Pancreas (tissue), 10 donors: ENCODE results near the gene C1orf167. TPM values are rescaled to one million over a fixed set of nuclear protein-coding genes. Genes with fewer than 3 reads are reported as not detected.

ENCODE experiments used
- ATAC-seq, 4 donors: fragments of 200-7000 bp; cut with Tn5 transposase; one replicate each; pipeline versions ENCODE4 v1.8.0 to v1.9.1; 2020; ENCODE audit warnings: mild to moderate bottlenecking in 4 of 4, moderate library complexity in 4 of 4
- DNase-seq, 6 donors: peaks; one replicate each; pipeline ENCODE4 v3.0.0-alpha.2; 2020
- FAIRE-seq: peaks from 2 replicates; lab custom pipeline; 2012; peaks lifted over from hg19 to GRCh38; lab: Jason Lieb, UNC
- H3K27ac ChIP-seq, 4 donors: fragments of 200-600 bp; sonication (generic); 1 replicate in 3 of 4; 2 replicates in 1 of 4; pipeline versions ENCODE4 v1.5.0 to v1.8.0; 2020
- H3K27me3 ChIP-seq, 4 donors: fragments of 200-600 bp; one replicate each; pipeline ENCODE4 v1.8.0; 2021
- H3K36me3 ChIP-seq, 3 donors: fragments of 200-600 bp; sonication (generic) in 1 of 3; one replicate each; pipeline versions ENCODE4 v1.5.0 to v1.8.0; 2020 to 2021
- H3K4me1 ChIP-seq, 3 donors: fragments of 200-600 bp; one replicate each; pipeline ENCODE4 v1.8.0; 2021
- H3K4me3 ChIP-seq, 4 donors: fragments of 200-600 bp; sonication (generic) in 2 of 4; one replicate each; pipeline versions ENCODE4 v1.5.0 to v1.8.0; 2020 to 2021
- H3K9me3 ChIP-seq, 4 donors: fragments of 200-600 bp; one replicate each; pipeline ENCODE4 v1.8.0; 2021
- WGBS, 2 donors: extraction: QIAGEN DNeasy Blood & Tissue Kit; methylation state at CpG; one replicate each; pipeline ENCODE4 v1.1.7; 2013; 5-methylcytosine and 5-hydroxymethylcytosine counted together
- intact Hi-C, 3 donors: fragments of 100-400 bp; cut with DNase I; formaldehyde crosslinking; loops; one replicate each; pipeline versions ENCODE4 v1.11.1 to v1.14.2; 2022
- polyA plus RNA-seq, 2 donors: library from polyadenylated mRNA; stranded (reverse); fragments of 200-250 nt; gene quantifications; one replicate each; pipeline ENCODE4 v1.2.3, GENCODE V29; 2013
- total RNA-seq, 6 donors: library from RNA; stranded (reverse); fragmentation: NEBNext Ultra II Directional in 4 of 6; extraction: Animal tissue kit (Norgen Biotek cat#: 25700) in 4 of 6; gene quantifications; one replicate each; pipeline versions ENCODE4 v1.2.1 to v1.2.4, GENCODE V29; 2021 to 2023
- TF ChIP-seq, protein P1 (sequence below), 4 donors: fragments of 200-600 bp; sonication (generic) in 3 of 4; IDR thresholded peaks; one replicate each; pipeline versions ENCODE4 v1.5.0 to v1.8.0; 2021; ENCODE audit warnings: antibody characterized with exemption in 4 of 4
- donor health status: healthy with polysubstance abuse.
- donor health status: DM: no; HTN: no; CAD: no; lungs with moderate emphysema.
- donor health status: DM: no; HTN: no; CAD: no.
- donor health status: control.
- donor health status: control.
- donor health status: Bipolar disorder and iron deficiency.
- donor health status: DM: yes; HTN: yes; CAD: no.
- donor health status: DM: no; HTN: no; CAD: no.
- donor health status: DM: no; HTN: no; CAD: no.
- donor health status: DM: yes; HTN: yes; CAD: no.

Gene C1orf167
- total and polyA plus RNA-seq, 8 donors, result 0.37 to 1.4 (median 0.85) TPM; not detected in 5

DNA sequence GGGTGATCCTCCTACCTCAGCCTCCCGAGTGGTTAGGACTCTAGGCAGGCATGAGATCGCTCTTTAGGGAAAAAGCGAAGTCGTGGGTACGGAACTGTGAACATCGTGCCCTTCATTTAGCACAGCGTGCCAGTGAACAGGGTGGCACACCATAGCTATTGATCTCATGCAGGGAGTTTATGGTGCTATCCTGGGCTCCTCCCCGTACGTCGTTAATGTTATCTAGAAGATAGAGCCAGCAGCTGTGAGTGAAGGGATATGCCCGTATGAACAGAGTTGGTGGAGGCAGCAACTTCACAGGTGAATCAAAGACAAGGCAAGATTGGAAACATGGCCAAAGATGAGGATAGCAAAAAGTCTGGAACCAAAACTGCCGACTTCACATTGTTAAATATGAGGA lies 55.2 kb downstream of the C1orf167 start:
- H3K27ac ChIP-seq, result no peak overlapping the region
- H3K4me1 ChIP-seq, result no peaks in the 10 kb centered on the region
- H3K36me3 ChIP-seq, result peaks cover 0 to 19% (median 6%) of the 10 kb centered on the region in 3 donors
- WGBS, 2 donors, result 88 to 91% methylated on average over 12 of the region's 12 CpGs
- no peak overlapping the region for H3K4me3 ChIP-seq
- FAIRE-seq (no peak), ATAC-seq (no peak), DNase-seq (no peak)
- TF ChIP-seq, protein P1, sequence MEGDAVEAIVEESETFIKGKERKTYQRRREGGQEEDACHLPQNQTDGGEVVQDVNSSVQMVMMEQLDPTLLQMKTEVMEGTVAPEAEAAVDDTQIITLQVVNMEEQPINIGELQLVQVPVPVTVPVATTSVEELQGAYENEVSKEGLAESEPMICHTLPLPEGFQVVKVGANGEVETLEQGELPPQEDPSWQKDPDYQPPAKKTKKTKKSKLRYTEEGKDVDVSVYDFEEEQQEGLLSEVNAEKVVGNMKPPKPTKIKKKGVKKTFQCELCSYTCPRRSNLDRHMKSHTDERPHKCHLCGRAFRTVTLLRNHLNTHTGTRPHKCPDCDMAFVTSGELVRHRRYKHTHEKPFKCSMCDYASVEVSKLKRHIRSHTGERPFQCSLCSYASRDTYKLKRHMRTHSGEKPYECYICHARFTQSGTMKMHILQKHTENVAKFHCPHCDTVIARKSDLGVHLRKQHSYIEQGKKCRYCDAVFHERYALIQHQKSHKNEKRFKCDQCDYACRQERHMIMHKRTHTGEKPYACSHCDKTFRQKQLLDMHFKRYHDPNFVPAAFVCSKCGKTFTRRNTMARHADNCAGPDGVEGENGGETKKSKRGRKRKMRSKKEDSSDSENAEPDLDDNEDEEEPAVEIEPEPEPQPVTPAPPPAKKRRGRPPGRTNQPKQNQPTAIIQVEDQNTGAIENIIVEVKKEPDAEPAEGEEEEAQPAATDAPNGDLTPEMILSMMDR (IDR thresholded peaks at IDR 0.05), result no peak
- H3K27me3 ChIP-seq, result no peaks in the 10 kb centered on the region
- no peaks in the 10 kb centered on the region for H3K9me3 ChIP-seq
- intact Hi-C loops, result no loop called here

DNA sequence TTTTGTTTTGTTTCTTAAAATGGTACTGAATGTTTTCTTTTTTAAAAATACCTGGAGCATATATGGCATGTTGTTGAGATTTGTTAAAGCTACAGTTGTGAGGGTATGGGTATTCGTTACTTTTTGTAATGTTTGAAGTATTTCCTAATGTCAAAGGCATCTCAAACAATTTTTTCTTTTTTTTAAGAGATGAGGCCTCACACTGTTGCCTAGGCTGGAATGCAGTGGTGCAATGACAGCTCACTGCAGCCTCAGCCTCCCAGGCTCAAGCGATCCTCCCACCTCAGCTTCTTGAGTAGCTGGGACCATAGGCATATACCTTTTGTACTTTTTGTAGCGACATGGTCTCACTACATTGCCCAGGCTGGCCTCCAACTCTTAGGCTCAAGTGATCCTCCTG lies 60.1 kb downstream of the C1orf167 start:
- FAIRE-seq (no peak), DNase-seq (no peak), ATAC-seq (no peak)
- Histone ChIP-seq H3K4me3 (no peak overlapping the region), H3K9me3 (no peaks in the 10 kb centered on the region), H3K27ac (no peak overlapping the region), H3K36me3 (peaks cover 0 to 17% (median 0%) of the 10 kb centered on the region in 3 donors), H3K27me3 (no peaks in the 10 kb centered on the region), H3K4me1 (no peaks in the 10 kb centered on the region)
- 89 to 92% methylated on average over 3 of the region's 3 CpGs for WGBS, 2 donors
- intact Hi-C loops, result no loop called here
- TF ChIP-seq, protein P1 (IDR thresholded peaks at IDR 0.05), result no peak

DNA sequence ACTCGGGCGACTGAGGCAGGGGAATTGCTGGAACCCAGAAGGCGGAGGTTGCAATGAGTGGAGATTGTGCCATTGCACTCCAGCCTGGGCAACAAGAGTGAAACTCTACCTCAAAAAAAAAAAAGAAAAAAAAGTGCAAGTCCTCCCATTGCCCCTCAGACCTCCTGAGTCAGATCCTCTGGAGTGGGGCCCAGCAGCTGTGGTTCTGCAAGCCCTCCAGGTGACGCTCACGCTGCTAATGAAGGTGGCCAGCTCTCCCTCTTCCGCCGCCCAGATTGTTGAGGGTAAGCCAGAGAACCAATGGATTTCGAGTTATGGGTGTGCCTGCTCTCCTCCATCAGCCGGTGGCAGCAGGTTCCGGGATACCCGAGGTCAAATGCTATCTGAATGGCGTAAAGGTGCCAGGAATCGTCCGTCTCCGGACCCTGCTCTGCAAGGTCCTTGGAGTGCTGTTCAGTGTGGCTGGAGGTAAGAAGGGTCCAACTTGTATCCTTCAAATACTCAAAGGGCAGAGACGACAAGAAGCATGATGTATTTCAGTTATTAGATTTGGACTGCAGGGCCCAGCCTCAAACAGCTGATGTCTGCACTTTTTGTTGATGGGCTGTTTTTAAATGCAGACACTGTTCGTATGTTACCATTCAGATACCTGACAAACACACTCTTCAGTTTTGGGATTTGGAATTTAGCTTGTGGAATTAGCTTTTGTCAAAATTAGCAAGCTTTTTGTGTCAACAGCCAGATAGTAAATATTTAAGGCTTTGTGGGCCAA lies 61.6 kb downstream of the C1orf167 start:
- Histone ChIP-seq H3K9me3 (no peaks in the 10 kb centered on the region), H3K27me3 (no peaks in the 10 kb centered on the region), H3K36me3 (peaks cover 0 to 16% (median 0%) of the 10 kb centered on the region in 3 donors), H3K4me1 (no peaks in the 10 kb centered on the region), H3K4me3 (no peak overlapping the region), H3K27ac (no peak overlapping the region)
- no peak for ATAC-seq
- 88 to 89% methylated on average over 17 of the region's 17 CpGs for WGBS, 2 donors
- no peak for FAIRE-seq
- intact Hi-C loops, result no loop called here
- no peak for DNase-seq
- TF ChIP-seq, protein P1 (IDR thresholded peaks at IDR 0.05), result no peak

DNA sequence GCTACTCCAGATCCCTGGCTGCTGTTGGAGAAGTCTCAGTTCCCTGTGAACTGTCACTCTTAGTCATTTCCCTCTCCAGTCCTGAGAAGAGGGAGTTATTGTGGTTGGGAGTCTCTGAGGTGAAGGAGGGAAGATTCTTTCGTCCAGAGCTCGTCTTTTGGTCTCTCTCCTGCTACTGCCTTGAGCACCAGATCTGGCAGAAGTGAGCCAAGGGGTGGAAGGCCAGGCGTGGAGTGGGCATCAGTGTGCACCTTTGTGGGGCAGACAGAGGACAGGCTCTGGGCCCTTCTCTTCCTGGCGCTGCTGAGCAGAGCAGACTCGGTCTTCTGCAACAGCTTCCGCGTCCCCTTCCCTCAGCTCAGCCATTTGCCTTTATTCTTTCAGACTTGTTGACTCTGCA lies 63.1 kb downstream of the C1orf167 start:
- TF ChIP-seq, protein P1 (IDR thresholded peaks at IDR 0.05), result no peak
- H3K27me3 ChIP-seq, result no peaks in the 10 kb centered on the region
- intact Hi-C loops, result no loop called here
- DNase-seq (no peak), FAIRE-seq (no peak), ATAC-seq (no peak)
- H3K9me3 ChIP-seq, result no peaks in the 10 kb centered on the region
- 92 to 97% methylated on average over 7 of the region's 7 CpGs for WGBS, 2 donors
- H3K27ac ChIP-seq, result no peak overlapping the region
- H3K4me1 ChIP-seq, result no peaks in the 10 kb centered on the region
- H3K4me3 ChIP-seq, result no peak overlapping the region
- peaks cover 0 to 30% (median 3%) of the 10 kb centered on the region in 3 donors for H3K36me3 ChIP-seq

DNA sequence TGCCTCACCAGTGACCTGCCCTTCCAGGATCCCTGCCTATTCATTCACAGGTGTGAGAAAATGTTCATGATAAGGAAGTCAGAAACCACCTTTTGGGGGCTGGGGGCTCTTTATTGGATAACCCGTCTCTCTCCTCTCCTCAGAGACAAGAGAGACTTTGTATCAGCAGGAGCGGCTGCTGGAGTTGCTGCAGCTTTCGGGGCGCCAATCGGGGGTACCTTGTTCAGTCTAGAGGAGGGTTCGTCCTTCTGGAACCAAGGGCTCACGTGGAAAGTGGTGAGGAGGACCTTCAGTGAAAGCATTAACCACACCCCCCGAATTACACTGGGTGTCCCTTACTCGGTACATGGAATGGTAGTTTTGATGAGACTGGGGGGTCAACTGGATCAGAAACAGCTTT lies 65.0 kb downstream of the C1orf167 start:
- peaks cover 0 to 32% (median 6%) of the 10 kb centered on the region in 3 donors for H3K36me3 ChIP-seq
- no peaks in the 10 kb centered on the region for H3K9me3 ChIP-seq
- no peaks in the 10 kb centered on the region for H3K4me1 ChIP-seq
- intact Hi-C loops, result no loop called here
- ATAC-seq (no peak), FAIRE-seq (no peak), DNase-seq (no peak)
- H3K27me3 ChIP-seq, result no peaks in the 10 kb centered on the region
- WGBS, 2 donors, result 92 to 95% methylated on average over 9 of the region's 9 CpGs
- no peak overlapping the region for H3K27ac ChIP-seq
- no peak overlapping the region for H3K4me3 ChIP-seq
- TF ChIP-seq, protein P1 (IDR thresholded peaks at IDR 0.05), result no peak
